ENCODE data around the gene E2F4. TPM values are rescaled to one million over a fixed set of nuclear protein-coding genes. Genes with fewer than 3 reads are reported as not detected.

E2F4 gene
- total RNA-seq, 1 experiment from 2014 or later = 96.0 TPM

- ChIA-PET CTCF (no interaction called here), POLR2A (ENCODE audit: low non-redundant PET) (no interaction called here)
- no TSS peak for BruUV-seq (replicated peaks)
These were observed 21.5 kb downstream of the E2F4 start for GRCh38 chr16:67213197-67214019.

GRCh38 chr16:67215706-67216105 lies 23.8 kb downstream of the E2F4 start:
- POLR2A ChIA-PET (ENCODE audit: low non-redundant PET) = no interaction called here
- no peak for DNase-seq (ENCODE audit: low spot score)

More at GRCh38 chr16:67213197-67214019, 21.5 kb downstream of the E2F4 start:
- Histone ChIP-seq H3K4me1 (ENCODE audit: insufficient read depth, low read length, poor library complexity, severe bottlenecking) (no peaks in the 10 kb centered on the region), H3K27ac (ENCODE audit: low read depth, low read length, poor library complexity, severe bottlenecking) (no peak overlapping the region), H3K27me3 (replicated peaks; ENCODE audit: insufficient read depth, low read depth, low read length, poor library complexity) (no peaks in the 10 kb centered on the region), H3K9me3 (ENCODE audit: low read depth, low read length, poor library complexity, severe bottlenecking) (no peaks in the 10 kb centered on the region), H3K4me3 (ENCODE audit: low read depth, low read length, poor library complexity, severe bottlenecking) (no peak overlapping the region), H3K36me3 (ENCODE audit: insufficient read depth, low read length, poor library complexity, severe bottlenecking) (no peaks in the 10 kb centered on the region)
- DNase-seq (ENCODE audit: low spot score) = no peak
- intact Hi-C loops (cut with micrococcal nuclease; ENCODE audit: unreplicated experiment) = no loop called here
- TF ChIP-seq CTCF (conservative IDR thresholded peaks at IDR 0.05; ENCODE audit: low read depth, low read length) (no peak), EZH2 (IDR thresholded peaks at IDR 0.05; ENCODE audit: borderline replicate concordance, low read depth, low read length, poor library complexity, severe bottlenecking) (no peak)

More at GRCh38 chr16:67215706-67216105, 23.8 kb downstream of the E2F4 start:
- CTCF ChIA-PET = interaction anchor here (0.6 kb wide), 1 partner anchor 285 kb away, joined by 4 read pairs; no protein-coding TSS in a partner anchor
- no peaks in the 10 kb centered on the region for H3K36me3 ChIP-seq (ENCODE audit: insufficient read depth, low read length, poor library complexity, severe bottlenecking)
- TF ChIP-seq CTCF (conservative IDR thresholded peaks at IDR 0.05; ENCODE audit: low read depth, low read length) (no peak), EZH2 (IDR thresholded peaks at IDR 0.05; ENCODE audit: borderline replicate concordance, low read depth, low read length, poor library complexity, severe bottlenecking) (no peak)
- no peak overlapping the region for H3K27ac ChIP-seq (ENCODE audit: low read depth, low read length, poor library complexity, severe bottlenecking)
- no peaks in the 10 kb centered on the region for H3K9me3 ChIP-seq (ENCODE audit: low read depth, low read length, poor library complexity, severe bottlenecking)
- no peak overlapping the region for H3K4me3 ChIP-seq (ENCODE audit: low read depth, low read length, poor library complexity, severe bottlenecking)
- H3K4me1 ChIP-seq (ENCODE audit: insufficient read depth, low read length, poor library complexity, severe bottlenecking) = no peaks in the 10 kb centered on the region
- no TSS peak for BruUV-seq (replicated peaks)
- H3K27me3 ChIP-seq (replicated peaks; ENCODE audit: insufficient read depth, low read depth, low read length, poor library complexity) = no peaks in the 10 kb centered on the region
- intact Hi-C loops (cut with micrococcal nuclease; ENCODE audit: unreplicated experiment) = no loop called here

Data from A673 (cell line).